Renal pelvis (tissue), 4 donors: ENCODE data around the gene MSRB2. TPM values are rescaled to one million over a fixed set of nuclear protein-coding genes. Genes with fewer than 3 reads are reported as not detected.

ENCODE experiments used
- DNase-seq: peaks from one replicate; pipeline ENCODE4 v3.0.0-alpha.2; 2013
- polyA plus RNA-seq, 3 donors: library from polyadenylated mRNA; unstranded; fragments of 120-200 nt; gene quantifications; one replicate each; pipeline ENCODE4 v1.2.1, GENCODE V29; 2013; ENCODE audit not compliant: insufficient read length in 3 of 3

MSRB2 gene
- polyA plus RNA-seq, 3 donors: 39.5 to 51.5 (median 47.9) TPM

DNA sequence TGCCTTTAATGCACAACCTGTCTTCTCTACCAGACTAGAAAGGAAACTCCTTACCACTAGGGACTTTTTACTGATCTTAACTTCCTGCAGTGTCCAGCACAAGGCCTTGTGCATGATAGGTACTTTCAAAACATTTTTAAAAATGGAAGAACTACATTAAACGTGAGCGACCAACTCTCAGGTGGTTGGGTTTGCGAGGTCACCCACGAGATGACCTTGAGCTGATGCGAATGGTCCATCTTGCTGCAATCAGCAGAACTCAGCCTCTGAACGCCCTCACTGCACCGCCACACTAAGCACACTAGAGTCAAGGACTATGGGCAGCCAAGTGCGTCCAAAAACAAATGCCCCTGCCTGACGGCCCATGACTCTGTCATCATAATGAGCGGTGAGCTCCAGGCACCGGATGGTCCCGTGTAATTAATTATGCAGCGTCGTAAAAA, 61.9 kb downstream of the MSRB2 start:
- peak; percentile 78 for DNase-seq

DNA sequence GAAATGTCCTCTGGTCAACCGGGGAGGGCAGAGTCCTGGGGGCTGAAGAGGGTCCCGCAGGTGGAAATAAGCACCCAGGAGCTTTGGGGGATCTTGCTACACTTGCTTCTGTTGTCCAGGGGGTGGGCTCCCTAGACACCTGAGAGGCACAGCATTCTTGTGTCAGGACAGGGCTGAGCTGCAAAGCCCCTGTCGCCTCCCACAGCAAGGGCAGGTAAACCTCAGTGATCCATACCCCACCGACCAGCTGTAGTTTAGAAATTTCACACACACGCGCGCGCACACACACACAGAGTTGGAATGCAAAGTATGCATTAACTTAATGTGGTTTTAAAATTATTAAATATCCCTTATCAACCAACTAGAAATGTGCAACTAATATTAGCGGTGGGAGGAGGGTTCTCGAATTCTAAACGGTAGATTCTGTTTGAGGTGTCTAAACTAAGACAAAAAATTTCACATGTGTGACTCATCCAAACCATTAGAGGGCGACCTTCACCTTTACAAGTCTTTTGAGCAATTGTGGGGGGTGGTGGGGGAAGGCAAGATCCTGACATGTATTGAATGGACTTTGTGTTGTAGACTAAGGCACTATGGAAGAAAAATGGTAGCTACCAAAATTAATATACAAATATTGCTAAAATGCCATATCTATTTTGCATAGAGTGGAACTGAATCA, 62.5 kb downstream of the MSRB2 start:
- DNase-seq: peak; percentile 40

DNA sequence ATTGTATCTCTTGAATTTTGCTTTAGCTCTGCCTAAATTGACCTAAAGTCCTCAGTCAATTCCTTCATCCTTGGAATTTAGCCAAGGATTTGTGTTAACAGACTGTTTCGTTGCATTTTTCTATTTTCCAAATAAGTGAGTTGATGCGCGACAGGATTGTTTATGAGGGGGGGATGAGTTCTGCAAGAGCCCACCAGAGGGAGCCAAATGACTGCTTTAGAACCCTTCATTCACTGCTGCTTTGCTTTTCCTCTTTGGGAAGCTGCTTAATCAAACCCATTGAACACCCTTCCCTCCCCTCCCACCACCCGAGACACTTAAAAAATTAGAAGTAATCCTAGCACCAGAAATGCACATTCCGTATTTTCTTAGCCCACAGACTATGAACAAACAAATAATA, 63.0 kb downstream of the MSRB2 start:
- DNase-seq: peak; percentile 70

DNA sequence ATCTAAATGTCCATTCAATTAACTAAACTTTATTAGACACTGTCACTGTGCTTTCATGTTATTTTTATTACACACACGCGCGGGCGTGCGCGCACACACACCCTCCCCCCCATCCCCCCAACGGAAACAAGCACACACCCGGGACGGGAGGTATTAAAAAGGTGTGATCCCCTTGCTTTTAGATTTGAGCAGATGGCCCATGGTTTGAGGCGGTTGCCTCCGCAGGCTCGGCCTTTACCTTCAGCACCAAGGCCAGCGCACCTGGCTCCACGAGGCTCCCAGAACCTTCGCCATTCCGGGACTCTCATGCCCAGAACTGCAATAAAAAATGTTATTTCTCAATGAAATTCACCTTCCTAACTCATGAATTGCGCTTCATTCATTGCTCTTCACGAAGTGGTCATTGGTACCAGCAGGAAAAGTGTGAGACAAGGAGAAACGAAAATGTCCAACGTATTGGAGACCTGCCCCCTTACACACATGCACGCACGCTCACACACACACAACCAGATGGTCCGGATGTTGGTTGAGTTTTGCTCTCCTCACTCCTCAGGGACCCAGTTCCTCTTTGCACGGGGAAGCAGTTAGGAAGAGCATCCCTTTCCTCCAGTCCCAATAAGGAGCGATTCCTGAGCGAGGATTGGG, 76.0 kb downstream of the MSRB2 start:
- peak; percentile 76 for DNase-seq

Other genes with a start within 250 kb of the MSRB2 start
- 10 to 100 TPM; 10.7 to 16.8 (median 15.9) TPM for gene ARMC3, start 167.5 kb upstream of the MSRB2 start, polyA plus RNA-seq
- gene PTF1A, start 96.7 kb downstream of the MSRB2 start, polyA plus RNA-seq: not detected
- gene C10orf67, start 249.2 kb downstream of the MSRB2 start, polyA plus RNA-seq: 1 to 10 TPM; 2.1 to 3.0 (median 2.2) TPM